SK-N-SH (cell line): ENCODE data around the gene TRAPPC6A. TPM values are rescaled to one million over a fixed set of nuclear protein-coding genes. Genes with fewer than 3 reads are reported as not detected.

ENCODE experiments used
- CTCF ChIA-PET: fragments of 300-600, 350-600 bp; formaldehyde crosslinking; extraction: SDS; loops from one replicate; lab custom pipeline; 2021; lab: Yijun Ruan, JAX
- POLR2A ChIA-PET: fragments of 350-600 bp; sonication (Branson Sonifier 250); formaldehyde crosslinking; extraction: SDS; loops from one replicate; lab custom pipeline; 2020; ENCODE audit warnings: antibody characterized with exemption, inconsistent platforms; lab: Yijun Ruan, JAX
- DNase-seq: peaks from one replicate; pipeline ENCODE4 v3.0.0; 2012
- H2AFZ ChIP-seq: fragments of 200-600 bp; sonication (generic); 2 replicates; pipeline ENCODE4 v1.8.1; 2016; ENCODE audit warnings: antibody characterized with exemption, mild to moderate bottlenecking, low read depth
- H3F3A ChIP-seq: fragments of 200-600 bp; sonication (generic); replicated peaks from 2 replicates; pipeline ENCODE3; 2016; ENCODE audit warnings: antibody characterized with exemption, mild to moderate bottlenecking; ENCODE audit not compliant: insufficient read depth
- H3K27ac ChIP-seq, 2 experiments: fragments of 200-500 bp in 1 of 2; fragments of 200-600 bp in 1 of 2; sonication (Bioruptor generic) in 1 of 2; sonication (generic), shearing (Covaris generic) in 1 of 2; 2 replicates each; pipeline versions ENCODE4 v1.5.1 to v1.6.1; 2014 to 2016; ENCODE audit warnings: low read depth in 2 of 2, inconsistent platforms in 1 of 2, low read length in 1 of 2, mild to moderate bottlenecking in 1 of 2, mixed read lengths in 1 of 2
- H3K27me3 ChIP-seq: fragments of 200-600 bp; sonication (generic), shearing (Covaris generic); 2 replicates; pipeline ENCODE4 v1.6.1; 2016; ENCODE audit warnings: mixed run types; ENCODE audit not compliant: insufficient read depth
- H3K36me3 ChIP-seq, 2 experiments: fragments of 200-500 bp in 1 of 2; fragments of 200-600 bp in 1 of 2; sonication (Bioruptor generic) in 1 of 2; sonication (generic) in 1 of 2; replicated peaks in 1 of 2; 2 replicates each; pipeline versions ENCODE3 to v1.5.1; 2014 to 2016; ENCODE audit warnings: low read length in 1 of 2, mild to moderate bottlenecking in 1 of 2; ENCODE audit not compliant: insufficient read depth in 2 of 2, control insufficient read depth in 1 of 2
- H3K4me1 ChIP-seq, 2 experiments: fragments of 200-500 bp in 1 of 2; fragments of 200-600 bp in 1 of 2; sonication (Bioruptor generic) in 1 of 2; sonication (generic), shearing (Covaris generic) in 1 of 2; 2 replicates each; pipeline versions ENCODE4 v1.5.1 to v1.6.1; 2014 to 2016; ENCODE audit warnings: low read depth in 1 of 2, low read length in 1 of 2, mixed run types in 1 of 2; ENCODE audit not compliant: insufficient read depth in 2 of 2, control insufficient read depth in 1 of 2
- H3K4me2 ChIP-seq: fragments of 200-600 bp; sonication (generic), shearing (Covaris generic); 2 replicates; pipeline ENCODE4 v1.6.1; 2017; ENCODE audit warnings: mixed run types
- H3K4me3 ChIP-seq, 2 experiments: fragments of 200-500 bp in 1 of 2; fragments of 200-600 bp in 1 of 2; sonication (Bioruptor generic) in 1 of 2; sonication (generic), shearing (Covaris generic) in 1 of 2; 2 replicates each; pipeline versions ENCODE4 v1.5.1 to v1.8.1; 2014 to 2016; ENCODE audit warnings: low read depth in 2 of 2, inconsistent platforms in 1 of 2, low read length in 1 of 2, mild to moderate bottlenecking in 1 of 2, mixed read lengths in 1 of 2, moderate library complexity in 1 of 2
- H3K79me2 ChIP-seq: fragments of 200-600 bp; sonication (generic); 2 replicates; pipeline ENCODE4 v1.8.1; 2017; ENCODE audit warnings: mild to moderate bottlenecking; ENCODE audit not compliant: insufficient read depth
- H3K9ac ChIP-seq: fragments of 200-600 bp; sonication (generic); 2 replicates; pipeline ENCODE4 v1.6.1; 2017; ENCODE audit warnings: mixed run types
- H3K9me2 ChIP-seq: fragments of 200-600 bp; sonication (generic); 2 replicates; pipeline ENCODE4 v1.6.1; 2017; ENCODE audit warnings: mixed run types
- H3K9me3 ChIP-seq: fragments of 200-600 bp; sonication (generic); 2 replicates; pipeline ENCODE4 v1.6.1; 2017; ENCODE audit warnings: mixed run types, mild to moderate bottlenecking, moderate library complexity
- H4K20me1 ChIP-seq: fragments of 200-600 bp; sonication (generic); 2 replicates; pipeline ENCODE4 v1.6.1; 2017; ENCODE audit warnings: mild to moderate bottlenecking, mixed run types; ENCODE audit not compliant: insufficient read depth
- CHD2 ChIP-seq: fragments of 150-350 bp; IDR thresholded peaks from 2 replicates; pipeline ENCODE4 v1.6.1; 2018; ENCODE audit warnings: low read length; ENCODE audit not compliant: partially characterized antibody
- EP300 ChIP-seq, 2 experiments: IDR thresholded peaks; 2 replicates each; pipeline versions ENCODE4 v1.4.0 to v1.6.1; 2012; ENCODE audit warnings: borderline replicate concordance in 1 of 2, low read depth in 1 of 2, low read length in 1 of 2
- FOSL2 ChIP-seq: IDR thresholded peaks from 2 replicates; pipeline ENCODE4 v1.4.0; 2012; ENCODE audit warnings: low read depth, mild to moderate bottlenecking, moderate library complexity, borderline replicate concordance
- GABPA ChIP-seq: IDR thresholded peaks from 2 replicates; pipeline ENCODE4 v1.4.0; 2012; ENCODE audit warnings: low read depth, mild to moderate bottlenecking
- GATA2 ChIP-seq: sonication (generic); formaldehyde crosslinking; IDR thresholded peaks from 2 replicates; pipeline ENCODE4 v1.5.0; 2020; ENCODE audit warnings: mild to moderate bottlenecking, missing genetic modification reagents
- IRF3 ChIP-seq: fragments of 150-350 bp; IDR thresholded peaks from 2 replicates; pipeline ENCODE4 v1.6.1; 2016; ENCODE audit warnings: mild to moderate bottlenecking, low read depth, low read length
- JUND ChIP-seq: IDR thresholded peaks from 2 replicates; pipeline ENCODE4 v1.4.0; 2012
- MXI1 ChIP-seq: IDR thresholded peaks from 2 replicates; pipeline ENCODE4 v1.6.1; 2012; ENCODE audit warnings: mild to moderate bottlenecking, low read depth, low read length, improper control_type of control experiment
- POLR2AphosphoS5 ChIP-seq: IDR thresholded peaks from 2 replicates; pipeline ENCODE4 v1.6.1; 2012; ENCODE audit warnings: low read depth, low read length
- RFX5 ChIP-seq: IDR thresholded peaks from 2 replicates; pipeline ENCODE4 v1.6.1; 2012; ENCODE audit warnings: mild to moderate bottlenecking, improper control_type of control experiment, low read length
- YY1 ChIP-seq: IDR thresholded peaks from 2 replicates; pipeline ENCODE4 v1.4.0; 2012; ENCODE audit warnings: low read depth, mild to moderate bottlenecking
- WGBS: methylation state at CpG from one replicate; pipeline ENCODE4 v1.1.6; 2017; ENCODE audit warnings: low lambda C conversion rate; 5-methylcytosine and 5-hydroxymethylcytosine counted together
- polyA plus RNA-seq, 3 experiments: library from polyadenylated mRNA; depleted of rRNA; stranded (reverse); fragments of >200 nt; gene quantifications; 2 replicates each; pipeline ENCODE4 v1.2.3, GENCODE V29; 2012
- TF ChIP-seq, protein P1 (sequence below): IDR thresholded peaks from 2 replicates; pipeline ENCODE4 v1.4.0; 2012; ENCODE audit warnings: low read depth
- TF ChIP-seq, protein P2 (sequence below): fragments of 200-600 bp; sonication (generic); IDR thresholded peaks from 2 replicates; pipeline ENCODE4 v1.6.1; 2017; ENCODE audit warnings: antibody characterized with exemption, mild to moderate bottlenecking, moderate library complexity

TRAPPC6A gene
- polyA plus RNA-seq, 1 of the 3 experiments (the other 2 are of a cell fraction) = 59.0 TPM

GRCh38 chr19:45136507-45137178 is 41.4 kb downstream of the TRAPPC6A start:
- WGBS = 74% methylated on average over 7 of the region's 12 CpGs
- Histone ChIP-seq H3K4me3 (no peak overlapping the region), H4K20me1 (peaks cover 14% of the 10 kb centered on the region; the same call in 1 of the 2 replicates), H3K36me3 (peaks cover 0 to 7% of the 10 kb centered on the region in 2 experiments), H3K4me1 (peaks cover 0 to 23% of the 10 kb centered on the region in 2 experiments; a peak in 1 of 4 replicates), H3K9me2 (no peaks in the 10 kb centered on the region), H3K9me3 (no peaks in the 10 kb centered on the region), H3K4me2 (no peak overlapping the region), H3K79me2 (peaks cover 57% of the 10 kb centered on the region; the same call in 1 of the 2 replicates), H2AFZ (no peak overlapping the region), H3F3A (no peaks in the 10 kb centered on the region), H3K27me3 (no peaks in the 10 kb centered on the region), H3K9ac (no peak overlapping the region), H3K27ac (peak overlapping the region in 1 of 2 experiments; percentile 75; a peak in 2 of 4 replicates)
- ChIA-PET POLR2A (interaction anchor here (1.2 kb wide), 1 partner anchor 17 kb away, joined by 3 read pairs; no protein-coding TSS in a partner anchor), CTCF (interaction anchor here (1.0 to 5.0 kb wide), 7 partner anchors 10 to 202 kb away, joined by 3 to 24 read pairs (median 7); partner anchors contain the start of gene PPP1R37)
- peak; percentile 62 for DNase-seq
- TF ChIP-seq EP300 (IDR thresholded peaks at IDR 0.05; ENCODE audit: borderline replicate concordance in 1 of 2, low read depth in 1 of 2, low read length in 1 of 2) = no peak
- TF ChIP-seq CHD2 = no peak
- TF ChIP-seq POLR2AphosphoS5 = no peak
- no peak for TF ChIP-seq YY1
- TF ChIP-seq FOSL2 = no peak
- TF ChIP-seq, protein P1, sequence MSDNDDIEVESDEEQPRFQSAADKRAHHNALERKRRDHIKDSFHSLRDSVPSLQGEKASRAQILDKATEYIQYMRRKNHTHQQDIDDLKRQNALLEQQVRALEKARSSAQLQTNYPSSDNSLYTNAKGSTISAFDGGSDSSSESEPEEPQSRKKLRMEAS = no peak
- TF ChIP-seq MXI1 = no peak
- TF ChIP-seq GABPA = no peak
- TF ChIP-seq IRF3 = no peak
- no peak for TF ChIP-seq JUND
- TF ChIP-seq, protein P2, sequence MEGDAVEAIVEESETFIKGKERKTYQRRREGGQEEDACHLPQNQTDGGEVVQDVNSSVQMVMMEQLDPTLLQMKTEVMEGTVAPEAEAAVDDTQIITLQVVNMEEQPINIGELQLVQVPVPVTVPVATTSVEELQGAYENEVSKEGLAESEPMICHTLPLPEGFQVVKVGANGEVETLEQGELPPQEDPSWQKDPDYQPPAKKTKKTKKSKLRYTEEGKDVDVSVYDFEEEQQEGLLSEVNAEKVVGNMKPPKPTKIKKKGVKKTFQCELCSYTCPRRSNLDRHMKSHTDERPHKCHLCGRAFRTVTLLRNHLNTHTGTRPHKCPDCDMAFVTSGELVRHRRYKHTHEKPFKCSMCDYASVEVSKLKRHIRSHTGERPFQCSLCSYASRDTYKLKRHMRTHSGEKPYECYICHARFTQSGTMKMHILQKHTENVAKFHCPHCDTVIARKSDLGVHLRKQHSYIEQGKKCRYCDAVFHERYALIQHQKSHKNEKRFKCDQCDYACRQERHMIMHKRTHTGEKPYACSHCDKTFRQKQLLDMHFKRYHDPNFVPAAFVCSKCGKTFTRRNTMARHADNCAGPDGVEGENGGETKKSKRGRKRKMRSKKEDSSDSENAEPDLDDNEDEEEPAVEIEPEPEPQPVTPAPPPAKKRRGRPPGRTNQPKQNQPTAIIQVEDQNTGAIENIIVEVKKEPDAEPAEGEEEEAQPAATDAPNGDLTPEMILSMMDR = no peak
- TF ChIP-seq GATA2 (CRISPR knock-in tag) = no peak
- TF ChIP-seq RFX5 = no peak
